Activated CD4-positive, alpha-beta T cell treated with anti-CD3 and anti-CD28 coated beads, Interleukin-2, amount 10 ng/mL, durations not matched to agents 24 days and 14 days (primary cell): ENCODE results near the gene TMUB1. TPM values are rescaled to one million over a fixed set of nuclear protein-coding genes. Genes with fewer than 3 reads are reported as not detected.
"Not testable (repeated sequence)": the region's sequence is repeated elsewhere in the genome, so short reads cannot be mapped to it uniquely, and the experiment has no call there.

Source experiments
- DNase-seq: peaks from one replicate; pipeline ENCODE4 v3.0.0; 2022
- H3K27ac Mint-ChIP-seq: one replicate; pipeline ENCODE4 v1.8.0; 2022; ENCODE audit warnings: mild to moderate bottlenecking, mixed read lengths
- H3K27me3 Mint-ChIP-seq: one replicate; pipeline ENCODE4 v1.8.0; 2022; ENCODE audit warnings: mixed read lengths
- H3K36me3 Mint-ChIP-seq: one replicate; pipeline ENCODE4 v1.8.0; 2022; ENCODE audit warnings: low read depth, mild to moderate bottlenecking, mixed read lengths
- H3K4me1 Mint-ChIP-seq: one replicate; pipeline ENCODE4 v1.8.0; 2021; ENCODE audit warnings: mixed read lengths
- H3K4me3 Mint-ChIP-seq: one replicate; pipeline ENCODE4 v1.8.0; 2022; ENCODE audit warnings: mild to moderate bottlenecking, moderate library complexity, mixed read lengths
- H3K9me3 Mint-ChIP-seq: one replicate; pipeline ENCODE4 v1.8.0; 2021; ENCODE audit warnings: mixed read lengths
- intact Hi-C: fragments of 100-400 bp; cut with micrococcal nuclease; formaldehyde crosslinking; loops from one replicate; pipeline ENCODE4 v1.15.1; 2023
- total RNA-seq: library from RNA; stranded (reverse); gene quantifications from 2 replicates; pipeline ENCODE4 v1.2.3, GENCODE V29; 2022

TMUB1 gene
- total RNA-seq, 1 donor from 2014 or later, result 59.2 TPM

DNA sequence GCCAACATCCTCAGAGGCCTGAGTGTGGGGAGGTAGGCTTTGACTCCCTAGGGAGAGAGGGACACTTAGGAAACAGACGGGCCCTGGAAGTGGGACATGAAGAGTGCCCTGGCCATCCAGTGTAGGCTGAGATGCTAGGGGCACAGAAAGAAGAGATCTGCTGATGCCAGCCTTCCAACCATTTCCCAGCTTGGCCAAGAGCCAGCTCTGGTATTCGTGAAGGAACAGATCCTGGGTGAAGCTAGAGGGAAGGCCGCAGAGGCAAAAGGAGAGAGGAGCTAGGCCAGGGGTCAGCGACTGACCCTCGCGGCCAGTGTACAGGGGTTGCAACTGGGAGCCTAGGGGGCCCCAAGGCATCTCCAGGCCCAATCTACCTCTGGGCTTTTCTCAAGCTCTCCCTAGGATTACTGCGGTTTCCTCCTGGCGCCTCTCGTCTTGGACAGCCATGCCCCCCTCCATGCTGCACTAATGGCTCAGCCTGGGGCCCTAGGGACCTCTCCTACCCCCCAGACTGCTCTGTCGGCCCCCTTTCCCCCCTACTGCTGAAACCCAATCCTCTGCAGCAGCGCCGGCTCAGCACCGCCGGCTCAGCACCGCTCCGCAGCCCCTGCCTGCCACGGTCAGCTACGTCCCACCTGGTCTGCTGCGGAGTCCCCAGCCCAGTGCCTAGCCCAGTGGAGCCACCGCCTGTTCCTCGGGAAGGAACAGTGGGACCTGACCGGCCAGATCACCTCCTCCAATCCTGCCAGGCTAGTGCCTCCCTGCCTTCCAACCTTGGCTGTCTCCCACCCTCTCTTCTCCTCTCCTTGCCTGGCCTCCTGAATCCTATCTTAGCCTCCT is 35.1 kb downstream of the TMUB1 start, which contains the start of gene ASIC3:
Gene ASIC3 (plus strand): TSS at position 556 of the 840 bp plus-strand sequence. CDS start 355 bp downstream, outside the sequence.
- H3K9me3 Mint-ChIP-seq, result no peaks in the 10 kb centered on the region
- peaks cover 6% of the 10 kb centered on the region for H3K4me1 Mint-ChIP-seq
- peaks cover 5% of the 10 kb centered on the region for H3K27me3 Mint-ChIP-seq
- peaks cover 8% of the 10 kb centered on the region for H3K36me3 Mint-ChIP-seq
- DNase-seq, result no peak
- no peak within 1 kb of the TSS for H3K27ac Mint-ChIP-seq
- intact Hi-C loops, result no loop called here
- H3K4me3 Mint-ChIP-seq, result no peak within 1 kb of the TSS

DNA sequence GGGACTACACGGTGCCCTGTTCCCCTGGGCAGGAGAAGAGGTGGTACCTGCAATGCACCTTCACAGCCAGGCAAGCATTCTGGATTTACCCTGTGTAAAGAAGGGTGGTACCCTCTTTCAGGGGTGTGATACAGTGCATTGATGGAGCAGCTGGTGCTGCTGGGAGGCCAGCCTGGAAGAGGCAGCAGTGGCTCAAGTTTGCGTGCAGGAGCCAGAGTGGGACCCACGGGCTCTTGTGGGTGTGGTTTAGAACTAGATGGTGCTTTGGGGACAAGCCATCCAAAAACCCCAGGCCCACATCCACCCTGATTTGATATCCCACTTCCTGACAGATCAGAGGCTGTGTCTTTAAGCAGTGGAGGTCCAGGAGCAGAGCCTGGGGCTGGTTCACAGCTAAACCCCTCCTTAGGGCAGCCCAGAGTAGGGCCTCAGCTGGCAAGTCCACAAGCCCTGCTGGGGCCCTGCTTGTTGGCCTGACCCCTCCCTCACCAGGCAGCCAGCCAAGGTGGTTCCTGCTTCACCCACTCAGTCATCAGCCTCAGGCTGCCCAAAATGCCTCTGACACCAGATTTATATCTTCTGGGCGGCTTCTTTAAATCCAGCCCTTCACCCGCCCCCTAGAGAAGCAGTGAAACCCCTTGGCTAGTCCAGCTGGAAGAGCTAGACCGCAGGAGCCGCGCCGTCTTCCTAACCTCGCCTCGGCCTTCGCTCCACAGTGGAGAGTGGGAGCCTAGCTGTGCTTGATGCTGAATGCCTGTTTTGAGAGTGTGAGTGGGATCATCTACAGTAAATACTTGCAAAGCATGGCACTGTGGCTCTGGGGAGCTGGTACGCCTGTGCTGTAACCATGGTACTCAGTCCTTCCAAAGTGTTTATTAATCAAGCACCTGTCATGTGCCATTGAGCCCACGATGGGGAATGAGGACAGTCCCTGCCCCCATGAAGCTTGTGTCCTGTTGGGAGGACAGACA is 36.4 kb downstream of the TMUB1 start:
- no peaks in the 10 kb centered on the region for H3K9me3 Mint-ChIP-seq
- intact Hi-C loops, result no loop called here
- H3K27me3 Mint-ChIP-seq, result peaks cover 5% of the 10 kb centered on the region
- no peak overlapping the region for H3K27ac Mint-ChIP-seq
- H3K36me3 Mint-ChIP-seq, result peaks cover 3% of the 10 kb centered on the region
- no peak for DNase-seq
- no peaks in the 10 kb centered on the region for H3K4me1 Mint-ChIP-seq
- H3K4me3 Mint-ChIP-seq, result no peak overlapping the region

DNA sequence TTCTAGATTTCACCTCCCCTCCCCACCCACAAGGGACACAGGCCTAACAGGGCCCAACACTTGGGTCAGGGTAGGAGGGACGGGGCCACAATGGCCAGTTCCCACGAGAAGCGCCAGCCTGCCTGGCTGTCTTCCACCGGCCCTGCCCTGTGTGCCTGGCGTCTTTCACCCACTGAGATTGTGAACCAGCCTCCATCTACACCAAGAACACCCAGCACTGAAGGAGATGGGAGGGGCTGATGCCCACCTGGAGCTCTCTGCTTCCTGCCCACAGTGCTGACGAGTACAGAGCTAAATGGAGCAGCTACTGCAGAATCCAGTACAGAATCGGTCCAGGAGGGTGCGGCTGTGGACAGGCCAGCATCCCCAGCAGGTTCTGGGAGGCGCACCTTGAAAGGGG is 37.3 kb downstream of the TMUB1 start:
- Mint-ChIP-seq H3K27me3 (peaks cover 5% of the 10 kb centered on the region), H3K4me1 (no peaks in the 10 kb centered on the region), H3K36me3 (peaks cover 3% of the 10 kb centered on the region), H3K4me3 (no peak overlapping the region), H3K27ac (no peak overlapping the region), H3K9me3 (no peaks in the 10 kb centered on the region)
- no peak for DNase-seq
- intact Hi-C loops, result no loop called here

GRCh38 chr7:151045262-151045661 is 38.0 kb downstream of the TMUB1 start:
- Mint-ChIP-seq H3K9me3 (no peaks in the 10 kb centered on the region), H3K27me3 (peaks cover 3% of the 10 kb centered on the region), H3K27ac (no peak overlapping the region)

DNA sequence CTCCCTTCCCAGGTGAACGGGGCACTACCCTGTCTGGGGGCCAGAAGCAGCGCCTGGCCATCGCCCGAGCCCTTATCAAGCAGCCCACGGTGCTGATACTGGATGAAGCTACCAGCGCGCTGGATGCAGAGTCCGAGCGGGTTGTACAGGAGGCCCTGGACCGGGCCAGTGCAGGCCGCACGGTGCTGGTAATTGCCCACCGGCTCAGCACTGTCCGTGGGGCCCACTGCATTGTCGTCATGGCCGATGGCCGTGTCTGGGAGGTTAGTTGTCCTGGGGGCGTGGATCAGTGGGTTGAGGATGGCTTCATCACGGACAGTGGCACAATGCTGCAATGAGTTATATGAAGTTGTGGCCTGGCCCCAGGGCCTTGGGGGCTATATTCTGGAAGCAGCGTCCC is 39.3 kb downstream of the TMUB1 start:
- Mint-ChIP-seq H3K4me3 (no peak overlapping the region), H3K4me1 (peaks cover 11% of the 10 kb centered on the region), H3K36me3 (peaks cover 6% of the 10 kb centered on the region), H3K9me3 (no peaks in the 10 kb centered on the region), H3K27me3 (no peaks in the 10 kb centered on the region), H3K27ac (no peak overlapping the region)
- DNase-seq, result no peak
- intact Hi-C loops, result no loop called here

More at GRCh38 chr7:151045262-151045661, 38.0 kb downstream of the TMUB1 start:
- no peak overlapping the region for H3K4me3 Mint-ChIP-seq
- H3K4me1 Mint-ChIP-seq, result no peaks in the 10 kb centered on the region
- H3K36me3 Mint-ChIP-seq, result peaks cover 3% of the 10 kb centered on the region
- no peak for DNase-seq
- intact Hi-C loops, result no loop called here

GRCh38 chr7:151043449-151043848 is 39.8 kb downstream of the TMUB1 start:
- intact Hi-C loops, DNase-seq, H3K4me3 Mint-ChIP-seq, H3K9me3 Mint-ChIP-seq, H3K27me3 Mint-ChIP-seq, H3K27ac Mint-ChIP-seq, H3K36me3 Mint-ChIP-seq: not testable (repeated sequence)
- H3K4me1 Mint-ChIP-seq, result peaks cover 16% of the 10 kb centered on the region

GRCh38 chr7:151040616-151041375 is 42.5 kb downstream of the TMUB1 start:
- Mint-ChIP-seq H3K27ac (no peak overlapping the region), H3K9me3 (no peaks in the 10 kb centered on the region), H3K36me3 (peaks cover 7% of the 10 kb centered on the region), H3K27me3 (no peaks in the 10 kb centered on the region), H3K4me3 (no peak overlapping the region), H3K4me1 (peaks cover 17% of the 10 kb centered on the region)
- intact Hi-C loops, result no loop called here
- no peak for DNase-seq

DNA sequence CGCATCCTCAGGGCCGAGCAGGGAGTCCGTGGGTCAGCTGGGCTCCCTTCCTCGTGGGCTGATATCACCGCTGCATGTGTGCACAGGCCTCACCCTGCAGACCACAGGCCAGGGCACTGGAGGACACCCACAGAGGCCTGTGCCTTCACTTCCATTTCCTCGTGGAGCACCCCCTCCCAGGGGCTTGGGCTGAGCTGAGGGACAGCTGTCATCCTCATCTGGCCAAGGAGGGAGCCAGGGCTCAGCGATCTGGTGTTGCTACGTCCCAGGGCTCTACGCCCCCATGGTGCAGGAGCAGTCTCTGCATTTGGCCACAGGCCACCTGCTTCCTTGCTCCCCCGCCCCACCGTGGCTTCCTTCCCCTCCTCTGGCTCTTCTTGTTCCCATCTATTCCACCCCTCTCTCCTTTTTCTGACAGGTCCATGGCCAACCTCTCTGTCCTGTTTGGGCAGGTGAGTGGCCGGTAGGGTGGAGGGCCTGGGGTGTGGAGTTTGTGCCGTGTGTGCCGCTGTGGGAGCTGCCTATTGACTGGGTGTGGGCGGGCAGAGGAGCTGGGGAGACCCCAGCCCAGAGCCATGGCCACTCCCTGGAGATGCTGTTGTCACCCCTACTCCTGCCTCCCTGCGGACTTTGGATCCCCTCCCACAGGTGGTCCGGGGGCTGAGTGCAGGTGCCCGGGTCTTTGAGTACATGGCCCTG is 43.3 kb downstream of the TMUB1 start:
- no peak overlapping the region for H3K4me3 Mint-ChIP-seq
- no peaks in the 10 kb centered on the region for H3K27me3 Mint-ChIP-seq
- H3K9me3 Mint-ChIP-seq, result no peaks in the 10 kb centered on the region
- peaks cover 10% of the 10 kb centered on the region for H3K36me3 Mint-ChIP-seq
- H3K4me1 Mint-ChIP-seq, result peaks cover 17% of the 10 kb centered on the region
- DNase-seq, result no peak
- H3K27ac Mint-ChIP-seq, result peak overlapping the region; percentile 92
- intact Hi-C loops, result loop anchor here (1.0 kb wide), 1 partner anchor 18 kb away; no protein-coding TSS in a partner anchor

DNA sequence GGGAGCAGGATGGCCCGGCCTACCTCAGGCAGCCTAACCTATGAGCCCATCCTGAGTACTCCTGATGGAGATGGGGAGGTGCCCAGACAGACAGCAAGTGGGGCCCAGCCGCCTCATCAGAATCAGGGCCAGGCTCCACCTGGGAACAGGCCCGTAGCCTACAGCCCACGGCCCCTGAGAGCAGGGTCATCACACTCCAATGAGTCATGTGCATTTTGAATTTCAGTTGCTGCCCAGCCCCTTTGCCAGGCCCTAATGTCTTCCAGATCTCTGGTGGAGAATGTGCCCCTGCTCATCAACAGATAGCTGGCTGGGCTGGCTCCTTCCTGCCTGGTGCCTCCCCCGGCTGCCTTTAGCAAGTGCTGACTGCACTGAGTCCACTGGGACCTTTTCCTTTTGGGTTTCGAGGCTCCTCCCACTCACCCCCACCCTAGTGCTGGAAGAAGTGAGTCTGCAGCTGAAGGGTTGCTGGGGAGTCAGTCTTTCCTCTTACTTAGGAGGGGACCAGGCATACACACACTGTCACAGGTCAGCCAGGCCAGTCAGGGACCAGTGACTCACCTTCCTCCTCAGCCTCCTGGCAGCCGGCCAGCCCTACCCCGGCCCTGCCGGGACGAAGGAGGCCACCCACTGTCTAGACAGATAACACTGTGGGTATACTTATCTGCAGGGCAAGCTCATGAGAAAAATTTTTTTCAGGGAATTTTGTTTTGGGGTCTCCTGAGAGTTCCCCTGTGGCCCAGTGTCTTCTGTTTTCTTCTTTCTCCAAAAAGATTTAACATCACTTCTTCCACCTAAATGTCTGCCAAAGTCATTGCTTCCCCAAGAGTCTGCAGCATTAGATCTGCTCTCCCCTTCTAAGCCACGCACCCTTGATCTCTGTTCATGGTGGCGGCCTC is 44.1 kb downstream of the TMUB1 start:
- DNase-seq, result peak; percentile 76
- Mint-ChIP-seq H3K36me3 (peaks cover 10% of the 10 kb centered on the region), H3K27me3 (no peaks in the 10 kb centered on the region), H3K27ac (peak overlapping the region; percentile 92), H3K4me3 (peak overlapping the region; percentile 56), H3K9me3 (no peaks in the 10 kb centered on the region), H3K4me1 (peaks cover 17% of the 10 kb centered on the region)
- intact Hi-C loops, result loop anchor here (1.0 kb wide), 1 partner anchor 19 kb away; no protein-coding TSS in a partner anchor

- peaks cover 10% of the 10 kb centered on the region for H3K36me3 Mint-ChIP-seq
- intact Hi-C loops, result no loop called here
Measured at GRCh38 chr7:151035902-151036301, 47.4 kb downstream of the TMUB1 start.

DNA sequence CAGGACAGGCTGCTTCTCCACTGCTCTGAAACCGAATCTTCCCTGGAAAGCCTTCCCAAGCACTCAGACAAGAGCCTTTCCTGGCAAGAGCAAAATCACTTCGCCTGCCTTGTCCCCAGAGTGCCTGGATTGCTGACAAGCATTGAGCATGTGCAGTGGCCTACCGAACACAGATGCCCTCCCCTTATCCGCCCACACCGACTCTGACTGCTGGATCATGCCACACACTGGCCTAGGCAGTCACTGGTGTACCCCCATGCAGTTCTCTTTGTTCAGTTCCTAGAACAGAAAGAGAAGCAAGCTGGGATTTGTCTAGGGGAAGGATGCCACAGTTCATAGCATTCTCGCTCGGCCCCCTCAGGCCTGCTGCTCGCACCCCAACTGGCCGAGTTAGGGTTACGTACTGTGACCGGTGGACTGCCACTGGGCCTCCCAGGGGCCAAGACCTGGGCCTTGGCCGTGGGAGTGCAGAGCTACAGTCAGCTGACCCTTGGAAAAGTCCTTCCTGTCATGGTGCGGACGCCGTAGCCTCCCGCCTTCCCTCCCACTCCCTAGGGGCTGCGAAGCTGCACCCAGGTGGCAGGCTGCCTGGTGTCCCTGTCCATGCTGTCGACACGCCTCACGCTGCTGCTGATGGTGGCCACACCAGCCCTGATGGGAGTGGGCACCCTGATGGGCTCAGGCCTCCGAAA is 48.1 kb downstream of the TMUB1 start:
- peaks cover 20% of the 10 kb centered on the region for H3K4me1 Mint-ChIP-seq
- intact Hi-C loops, result no loop called here

More at GRCh38 chr7:151035902-151036301, 47.4 kb downstream of the TMUB1 start:
- no peak for DNase-seq
- Mint-ChIP-seq H3K27ac (no peak overlapping the region), H3K27me3 (no peaks in the 10 kb centered on the region), H3K4me3 (no peak overlapping the region), H3K9me3 (no peaks in the 10 kb centered on the region), H3K4me1 (peaks cover 20% of the 10 kb centered on the region)

More for the DNA sequence above, 48.1 kb downstream of the TMUB1 start:
- no peaks in the 10 kb centered on the region for H3K9me3 Mint-ChIP-seq
- H3K27ac Mint-ChIP-seq, result no peak overlapping the region
- no peaks in the 10 kb centered on the region for H3K27me3 Mint-ChIP-seq
- H3K36me3 Mint-ChIP-seq, result peaks cover 10% of the 10 kb centered on the region
- no peak overlapping the region for H3K4me3 Mint-ChIP-seq
- DNase-seq, result no peak
